ENCODE data around the gene FZD10. TPM values are rescaled to one million over a fixed set of nuclear protein-coding genes. Genes with fewer than 3 reads are reported as not detected.

Gene FZD10
- total and polyA plus RNA-seq, 2 donors, result 0.37 to 0.57 TPM

- 87% methylated on average over 6 of the region's 6 CpGs for WGBS
- no peaks in the 10 kb centered on the region for H3K27me3 ChIP-seq (ENCODE audit: control insufficient read depth in 2 of 2, insufficient read depth in 1 of 2, low read length in 1 of 2)
- no peak for DNase-seq (ENCODE audit: low read depth in 6 of 9, low spot score in 9 of 9)
- no peak overlapping the region for H3K27ac ChIP-seq (ENCODE audit: low read depth in 1 of 2, low read length in 1 of 2)
- H3K9me3 ChIP-seq (ENCODE audit: control insufficient read depth in 2 of 2, insufficient read depth in 1 of 2, low read length in 1 of 2), result peaks cover 0 to 3% of the 10 kb centered on the region in 2 donors
- H3K4me1 ChIP-seq (ENCODE audit: control insufficient read depth in 2 of 2, insufficient read depth in 2 of 2, low read length in 2 of 2), result no peaks in the 10 kb centered on the region
- no peak overlapping the region for H3K4me3 ChIP-seq (ENCODE audit: low read length in 2 of 2)
- H3K36me3 ChIP-seq (ENCODE audit: control insufficient read depth in 2 of 2, insufficient read depth in 2 of 2, low read length in 1 of 2), result no peaks in the 10 kb centered on the region
Measured at GRCh38 chr12:130202201-130202600, 39.9 kb downstream of the FZD10 start.

GRCh38 chr12:130203151-130203550, 40.9 kb downstream of the FZD10 start:
- H3K27me3 ChIP-seq (ENCODE audit: control insufficient read depth in 2 of 2, insufficient read depth in 1 of 2, low read length in 1 of 2), result no peaks in the 10 kb centered on the region
- H3K27ac ChIP-seq (ENCODE audit: low read depth in 1 of 2, low read length in 1 of 2), result no peak overlapping the region
- no peak overlapping the region for H3K4me3 ChIP-seq (ENCODE audit: low read length in 2 of 2)
- no peaks in the 10 kb centered on the region for H3K36me3 ChIP-seq (ENCODE audit: control insufficient read depth in 2 of 2, insufficient read depth in 2 of 2, low read length in 1 of 2)
- WGBS, result 45% methylated on average over 11 of the region's 11 CpGs
- no peaks in the 10 kb centered on the region for H3K4me1 ChIP-seq (ENCODE audit: control insufficient read depth in 2 of 2, insufficient read depth in 2 of 2, low read length in 2 of 2)
- DNase-seq (ENCODE audit: low read depth in 6 of 9, low spot score in 9 of 9), result no peak
- H3K9me3 ChIP-seq (ENCODE audit: control insufficient read depth in 2 of 2, insufficient read depth in 1 of 2, low read length in 1 of 2), result peaks cover 0 to 3% of the 10 kb centered on the region in 2 donors

GRCh38 chr12:130204541-130204953, 42.3 kb downstream of the FZD10 start:
- H3K36me3 ChIP-seq (ENCODE audit: control insufficient read depth in 2 of 2, insufficient read depth in 2 of 2, low read length in 1 of 2), result no peaks in the 10 kb centered on the region
- WGBS, result 90% methylated on average over 12 of the region's 12 CpGs
- no peaks in the 10 kb centered on the region for H3K27me3 ChIP-seq (ENCODE audit: control insufficient read depth in 2 of 2, insufficient read depth in 1 of 2, low read length in 1 of 2)
- H3K27ac ChIP-seq (ENCODE audit: low read depth in 1 of 2, low read length in 1 of 2), result no peak overlapping the region
- no peak for DNase-seq (ENCODE audit: low read depth in 6 of 9, low spot score in 9 of 9)
- H3K9me3 ChIP-seq (ENCODE audit: control insufficient read depth in 2 of 2, insufficient read depth in 1 of 2, low read length in 1 of 2), result peaks cover 0 to 3% of the 10 kb centered on the region in 2 donors
- H3K4me3 ChIP-seq (ENCODE audit: low read length in 2 of 2), result no peak overlapping the region
- H3K4me1 ChIP-seq (ENCODE audit: control insufficient read depth in 2 of 2, insufficient read depth in 2 of 2, low read length in 2 of 2), result no peaks in the 10 kb centered on the region

- 57% methylated on average over 6 of the region's 6 CpGs for WGBS
- Histone ChIP-seq H3K36me3 (ENCODE audit: control insufficient read depth in 2 of 2, insufficient read depth in 2 of 2, low read length in 1 of 2) (no peaks in the 10 kb centered on the region), H3K9me3 (ENCODE audit: control insufficient read depth in 2 of 2, insufficient read depth in 1 of 2, low read length in 1 of 2) (peaks cover 0 to 3% of the 10 kb centered on the region in 2 donors), H3K27me3 (ENCODE audit: control insufficient read depth in 2 of 2, insufficient read depth in 1 of 2, low read length in 1 of 2) (no peaks in the 10 kb centered on the region), H3K4me3 (ENCODE audit: low read length in 2 of 2) (no peak overlapping the region), H3K27ac (ENCODE audit: low read depth in 1 of 2, low read length in 1 of 2) (no peak overlapping the region), H3K4me1 (ENCODE audit: control insufficient read depth in 2 of 2, insufficient read depth in 2 of 2, low read length in 2 of 2) (no peaks in the 10 kb centered on the region)
- no peak for DNase-seq (ENCODE audit: low read depth in 6 of 9, low spot score in 9 of 9)
Measured at GRCh38 chr12:130205495-130205894, 43.2 kb downstream of the FZD10 start.

GRCh38 chr12:130212384-130212989, 50.2 kb downstream of the FZD10 start:
- Histone ChIP-seq H3K4me1 (ENCODE audit: control insufficient read depth in 2 of 2, insufficient read depth in 2 of 2, low read length in 2 of 2) (peaks cover 0 to 4% of the 10 kb centered on the region in 2 donors), H3K36me3 (ENCODE audit: control insufficient read depth in 2 of 2, insufficient read depth in 2 of 2, low read length in 1 of 2) (no peaks in the 10 kb centered on the region), H3K27me3 (ENCODE audit: control insufficient read depth in 2 of 2, insufficient read depth in 1 of 2, low read length in 1 of 2) (no peaks in the 10 kb centered on the region), H3K27ac (ENCODE audit: low read depth in 1 of 2, low read length in 1 of 2) (no peak overlapping the region), H3K9me3 (ENCODE audit: control insufficient read depth in 2 of 2, insufficient read depth in 1 of 2, low read length in 1 of 2) (no peaks in the 10 kb centered on the region), H3K4me3 (ENCODE audit: low read length in 2 of 2) (no peak overlapping the region)
- 53% methylated on average over 9 of the region's 9 CpGs for WGBS
- DNase-seq (ENCODE audit: low read depth in 6 of 9, low spot score in 9 of 9), result no peak

- DNase-seq (ENCODE audit: low read depth in 6 of 9, low spot score in 9 of 9), result no peak
- no peaks in the 10 kb centered on the region for H3K27me3 ChIP-seq (ENCODE audit: control insufficient read depth in 2 of 2, insufficient read depth in 1 of 2, low read length in 1 of 2)
- WGBS, result 85% methylated on average over 4 of the region's 4 CpGs
- no peak overlapping the region for H3K4me3 ChIP-seq (ENCODE audit: low read length in 2 of 2)
- no peaks in the 10 kb centered on the region for H3K9me3 ChIP-seq (ENCODE audit: control insufficient read depth in 2 of 2, insufficient read depth in 1 of 2, low read length in 1 of 2)
- peaks cover 0 to 4% of the 10 kb centered on the region in 2 donors for H3K4me1 ChIP-seq (ENCODE audit: control insufficient read depth in 2 of 2, insufficient read depth in 2 of 2, low read length in 2 of 2)
- H3K36me3 ChIP-seq (ENCODE audit: control insufficient read depth in 2 of 2, insufficient read depth in 2 of 2, low read length in 1 of 2), result no peaks in the 10 kb centered on the region
- no peak overlapping the region for H3K27ac ChIP-seq (ENCODE audit: low read depth in 1 of 2, low read length in 1 of 2)
Measured at GRCh38 chr12:130213249-130213648, 51.0 kb downstream of the FZD10 start.

GRCh38 chr12:130214686-130215395, 52.6 kb downstream of the FZD10 start:
- no peak overlapping the region for H3K27ac ChIP-seq (ENCODE audit: low read depth in 1 of 2, low read length in 1 of 2)
- H3K4me1 ChIP-seq (ENCODE audit: control insufficient read depth in 2 of 2, insufficient read depth in 2 of 2, low read length in 2 of 2), result peaks cover 0 to 4% of the 10 kb centered on the region in 2 donors
- H3K9me3 ChIP-seq (ENCODE audit: control insufficient read depth in 2 of 2, insufficient read depth in 1 of 2, low read length in 1 of 2), result peaks cover 0 to 1% of the 10 kb centered on the region in 2 donors
- H3K27me3 ChIP-seq (ENCODE audit: control insufficient read depth in 2 of 2, insufficient read depth in 1 of 2, low read length in 1 of 2), result no peaks in the 10 kb centered on the region
- WGBS, result 68% methylated on average over 16 of the region's 16 CpGs
- H3K36me3 ChIP-seq (ENCODE audit: control insufficient read depth in 2 of 2, insufficient read depth in 2 of 2, low read length in 1 of 2), result no peaks in the 10 kb centered on the region
- DNase-seq (ENCODE audit: low read depth in 6 of 9, low spot score in 9 of 9), result no peak
- no peak overlapping the region for H3K4me3 ChIP-seq (ENCODE audit: low read length in 2 of 2)

Other genes starting within 250 kb of the FZD10 start
- 0.28 TPM for gene PIWIL1, start 175.4 kb downstream of the FZD10 start, total RNA-seq
- gene PIWIL1, start 175.4 kb downstream of the FZD10 start, polyA plus RNA-seq, result 0.05 TPM

Data from thymus (tissue), 11 donors.